ENCODE results near the gene C1orf141.
"Not testable (repeated sequence)": the region's sequence is repeated elsewhere in the genome, so short reads cannot be mapped to it uniquely, and the experiment has no call there.

C1orf141 gene

DNA sequence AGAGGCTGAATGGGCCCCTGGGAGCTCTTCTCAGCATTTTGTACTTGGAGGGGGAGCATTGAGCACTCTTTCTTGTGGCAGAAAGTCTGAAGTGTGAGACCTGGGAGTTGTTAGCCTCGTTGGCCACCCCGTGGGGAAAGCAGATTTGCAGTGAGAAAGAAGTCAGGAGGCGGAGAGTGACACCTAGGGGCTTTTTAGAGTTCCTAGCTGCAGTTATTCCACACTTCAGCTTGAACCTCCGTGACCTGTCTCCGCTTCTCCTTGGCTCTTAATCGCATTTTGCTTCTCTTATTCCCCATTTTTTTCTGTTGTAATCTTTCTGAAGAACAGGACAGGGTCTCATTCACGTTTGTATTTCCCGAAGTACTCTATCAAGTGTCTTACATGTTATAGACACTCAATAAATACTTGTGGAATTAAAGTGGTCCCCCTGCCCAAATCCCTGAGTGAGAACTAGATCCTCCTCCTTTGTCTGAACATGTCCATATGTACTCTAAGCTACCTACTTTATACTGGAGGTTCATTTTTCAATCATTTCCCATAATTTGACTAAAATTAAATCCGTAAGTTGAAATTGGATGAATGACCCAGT, 14.5 kb upstream of the C1orf141 start:
- Histone ChIP-seq H2AFZ (peak overlapping the region; percentile 48), H3K4me3 (ENCODE audit: low read depth, low read length) (no peak overlapping the region), H3K9ac (no peak overlapping the region), H3K79me2 (no peaks in the 10 kb centered on the region), H3K27ac (no peak overlapping the region), H3K27me3 (ENCODE audit: control insufficient read depth, insufficient read depth, low read length) (no peaks in the 10 kb centered on the region), H3K36me3 (ENCODE audit: control insufficient read depth, insufficient read depth, low read length) (no peaks in the 10 kb centered on the region), H3K9me3 (ENCODE audit: control insufficient read depth, low read length) (no peaks in the 10 kb centered on the region), H3K4me1 (no peaks in the 10 kb centered on the region), H3K4me2 (ENCODE audit: low read length) (no peak overlapping the region)
- TF ChIP-seq CTCF (IDR thresholded peaks at IDR 0.05): peak; percentile 49

- no peaks in the 10 kb centered on the region for H3K79me2 ChIP-seq
- H3K9ac ChIP-seq: no peak overlapping the region
- H2AFZ ChIP-seq: peak overlapping the region; percentile 48
- no peaks in the 10 kb centered on the region for H3K36me3 ChIP-seq (ENCODE audit: control insufficient read depth, insufficient read depth, low read length)
- H3K4me3 ChIP-seq (ENCODE audit: low read depth, low read length): no peak overlapping the region
- H3K27ac ChIP-seq: no peak overlapping the region
- H3K4me1 ChIP-seq: no peaks in the 10 kb centered on the region
- no peaks in the 10 kb centered on the region for H3K9me3 ChIP-seq (ENCODE audit: control insufficient read depth, low read length)
- no peaks in the 10 kb centered on the region for H3K27me3 ChIP-seq (ENCODE audit: control insufficient read depth, insufficient read depth, low read length)
- no peak overlapping the region for H3K4me2 ChIP-seq (ENCODE audit: low read length)
- no peak for TF ChIP-seq CTCF (IDR thresholded peaks at IDR 0.05)
Measured at GRCh38 chr1:67148516-67149178, 13.9 kb upstream of the C1orf141 start.

GRCh38 chr1:67147973-67148372, 13.2 kb upstream of the C1orf141 start:
- not testable (repeated sequence) for H3K27me3 ChIP-seq (ENCODE audit: control insufficient read depth, insufficient read depth, low read length); H3K4me2 ChIP-seq (ENCODE audit: low read length); H3K4me1 ChIP-seq; H3K9me3 ChIP-seq (ENCODE audit: control insufficient read depth, low read length); H3K9ac ChIP-seq; H3K36me3 ChIP-seq (ENCODE audit: control insufficient read depth, insufficient read depth, low read length); H3K4me3 ChIP-seq (ENCODE audit: low read depth, low read length); H2AFZ ChIP-seq; H3K79me2 ChIP-seq; H3K27ac ChIP-seq

DNA sequence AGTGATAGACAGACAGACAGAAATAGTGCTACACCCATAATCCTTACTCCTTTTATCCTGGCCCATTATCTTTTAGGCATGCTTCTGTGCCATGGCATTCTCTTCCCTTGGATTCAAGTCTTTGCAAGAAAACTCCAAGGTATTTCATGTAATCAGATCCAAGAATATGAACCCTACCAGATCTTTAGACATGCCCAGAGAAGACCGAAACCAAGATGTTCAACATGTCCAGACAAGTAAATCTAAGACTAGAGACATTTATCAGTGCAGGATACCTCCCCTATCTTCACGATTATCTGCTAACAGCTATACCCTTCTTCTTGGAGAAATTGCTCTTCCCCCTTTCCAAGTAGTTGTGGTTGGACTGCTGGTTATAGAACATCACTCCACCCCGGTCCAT, 11.8 kb upstream of the C1orf141 start:
- no peak overlapping the region for H3K4me3 ChIP-seq (ENCODE audit: low read depth, low read length)
- H3K9ac ChIP-seq: no peak overlapping the region
- no peaks in the 10 kb centered on the region for H3K79me2 ChIP-seq
- H3K9me3 ChIP-seq (ENCODE audit: control insufficient read depth, low read length): no peaks in the 10 kb centered on the region
- no peak overlapping the region for H2AFZ ChIP-seq
- H3K27me3 ChIP-seq (ENCODE audit: control insufficient read depth, insufficient read depth, low read length): no peaks in the 10 kb centered on the region
- H3K27ac ChIP-seq: no peak overlapping the region
- no peak overlapping the region for H3K4me2 ChIP-seq (ENCODE audit: low read length)
- TF ChIP-seq CTCF (IDR thresholded peaks at IDR 0.05): no peak
- H3K4me1 ChIP-seq: no peaks in the 10 kb centered on the region
- H3K36me3 ChIP-seq (ENCODE audit: control insufficient read depth, insufficient read depth, low read length): no peaks in the 10 kb centered on the region

GRCh38 chr1:67146101-67146500, 11.3 kb upstream of the C1orf141 start:
- Histone ChIP-seq H3K27me3 (ENCODE audit: control insufficient read depth, insufficient read depth, low read length) (no peaks in the 10 kb centered on the region), H3K36me3 (ENCODE audit: control insufficient read depth, insufficient read depth, low read length) (no peaks in the 10 kb centered on the region), H3K4me2 (ENCODE audit: low read length) (no peak overlapping the region), H3K4me1 (no peaks in the 10 kb centered on the region), H3K79me2 (no peaks in the 10 kb centered on the region), H2AFZ (no peak overlapping the region), H3K4me3 (ENCODE audit: low read depth, low read length) (no peak overlapping the region), H3K9me3 (ENCODE audit: control insufficient read depth, low read length) (no peaks in the 10 kb centered on the region), H3K9ac (no peak overlapping the region), H3K27ac (no peak overlapping the region)
- no peak for TF ChIP-seq CTCF (IDR thresholded peaks at IDR 0.05)
